ENCODE measurements around the gene EPHB2.
"Not testable (repeated sequence)": the region's sequence is repeated elsewhere in the genome, so short reads cannot be mapped to it uniquely, and the experiment has no call there.

The EPHB2 gene

GRCh38 chr1:22843441-22844183, 133.0 kb downstream of the EPHB2 start:
- DNase-seq = not testable (repeated sequence)

- DNase-seq = no peak
Observed at GRCh38 chr1:22844621-22845020, 134.0 kb downstream of the EPHB2 start.

- DNase-seq = no peak
Observed at GRCh38 chr1:22845398-22845935, 134.8 kb downstream of the EPHB2 start.

- DNase-seq = no peak
Observed at GRCh38 chr1:22846458-22846857, 135.8 kb downstream of the EPHB2 start.

GRCh38 chr1:22847249-22847648, 136.6 kb downstream of the EPHB2 start:
- no peak for DNase-seq

GRCh38 chr1:22847709-22848108, 137.1 kb downstream of the EPHB2 start:
- DNase-seq = no peak

- DNase-seq = no peak
Observed at GRCh38 chr1:22848405-22848804, 137.8 kb downstream of the EPHB2 start.

GRCh38 chr1:22849770-22850169, 139.1 kb downstream of the EPHB2 start:
- no peak for DNase-seq

- no peak for DNase-seq
Observed at GRCh38 chr1:22850281-22850680, 139.6 kb downstream of the EPHB2 start.

GRCh38 chr1:22850681-22851080, 140.0 kb downstream of the EPHB2 start:
- no peak for DNase-seq

GRCh38 chr1:22851517-22851916, 140.9 kb downstream of the EPHB2 start:
- DNase-seq = no peak

- DNase-seq = no peak
Observed at GRCh38 chr1:22852144-22852655, 141.6 kb downstream of the EPHB2 start.

- no peak for DNase-seq
Observed at GRCh38 chr1:22853651-22854185, 143.1 kb downstream of the EPHB2 start.

GRCh38 chr1:22854688-22855565, 144.3 kb downstream of the EPHB2 start:
- no peak for DNase-seq

GRCh38 chr1:22855668-22856606, 145.3 kb downstream of the EPHB2 start:
- DNase-seq = no peak

GRCh38 chr1:22857661-22858060, 147.0 kb downstream of the EPHB2 start:
- no peak for DNase-seq

- DNase-seq = no peak
Observed at GRCh38 chr1:22860414-22860800, 149.8 kb downstream of the EPHB2 start.

GRCh38 chr1:22860883-22861385, 150.3 kb downstream of the EPHB2 start:
- no peak for DNase-seq

- DNase-seq = no peak
Observed at GRCh38 chr1:22861764-22862440, 151.3 kb downstream of the EPHB2 start.

- DNase-seq = no peak
Observed at GRCh38 chr1:22862752-22863151, 152.1 kb downstream of the EPHB2 start.

- DNase-seq = no peak
Observed at GRCh38 chr1:22863766-22864165, 153.1 kb downstream of the EPHB2 start.
